Stimulated activated CD8-positive, alpha-beta memory T cell treated with anti-CD3 and anti-CD28 coated beads, Interleukin-7, amount 100 ng/mL, for 4 hours (primary cell): ENCODE results near the gene ZNF276.

Experiments
- DNase-seq, 2 donors: peaks; one replicate each; pipeline ENCODE4 v3.0.0-alpha.2; 2020; ENCODE audit warnings: low read depth in 2 of 2

The ZNF276 gene

DNA sequence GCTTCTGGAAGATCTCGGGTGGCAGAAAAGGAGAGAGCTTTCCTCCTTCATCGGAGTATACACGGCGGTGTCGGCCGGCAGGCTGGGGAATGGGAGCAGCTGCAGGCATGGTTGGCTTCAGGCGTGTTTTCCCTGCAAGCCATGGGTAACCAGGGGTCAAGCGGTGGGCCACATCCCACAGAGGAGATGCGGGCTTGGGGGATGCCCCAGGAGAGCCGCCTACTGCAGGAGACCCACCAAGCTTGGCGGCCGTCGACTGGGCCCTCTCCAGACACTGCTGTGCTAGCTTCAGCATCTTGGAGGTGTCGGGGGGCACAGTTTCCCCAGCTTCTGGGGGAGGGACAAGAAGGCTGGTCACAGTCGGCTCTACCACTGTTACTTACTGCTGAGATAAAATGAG, 4.8 kb upstream of the ZNF276 start:
- no peak for DNase-seq

GRCh38 chr16:89716916-89717687, 4.2 kb upstream of the ZNF276 start:
- no peak for DNase-seq

DNA sequence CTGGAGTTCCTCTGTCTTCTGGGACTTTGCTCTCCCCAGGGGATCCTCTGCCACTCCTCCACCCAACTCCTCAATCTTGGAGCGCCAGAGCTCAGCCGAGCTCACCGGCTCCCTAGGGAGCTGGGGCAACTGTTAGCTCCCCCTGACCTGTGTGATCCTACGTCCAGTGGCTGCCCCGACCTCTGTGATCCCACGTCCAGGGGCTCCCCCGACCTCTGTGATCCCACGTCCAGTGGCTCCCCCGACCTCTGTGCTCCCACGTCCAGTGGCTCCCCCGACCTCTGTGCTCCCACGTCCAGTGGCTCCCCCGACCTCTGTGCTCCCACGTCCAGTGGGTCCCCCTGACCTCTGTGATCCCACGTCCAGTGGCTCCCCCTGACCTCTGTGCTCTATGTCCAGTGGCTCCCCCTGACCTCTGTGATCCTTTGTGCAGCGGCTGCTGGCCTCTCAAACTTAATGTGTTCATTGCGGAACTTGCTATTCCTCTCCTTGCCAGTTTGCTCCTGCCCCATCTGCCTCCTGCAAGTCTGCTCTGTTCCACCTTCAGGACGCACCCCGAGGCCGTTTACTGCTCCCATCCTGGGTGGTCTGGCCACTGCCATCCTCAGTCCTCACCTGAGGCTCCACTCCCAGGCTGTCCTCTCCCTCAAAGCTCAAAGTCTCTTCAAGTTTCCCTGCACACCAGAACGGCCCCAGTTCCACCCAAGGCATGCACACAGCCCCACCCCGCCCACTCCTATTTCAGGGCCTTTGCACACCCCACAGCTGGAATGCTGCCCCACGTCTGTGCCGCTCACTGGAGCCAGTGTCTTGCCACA, 3.4 kb upstream of the ZNF276 start:
- DNase-seq = no peak

DNA sequence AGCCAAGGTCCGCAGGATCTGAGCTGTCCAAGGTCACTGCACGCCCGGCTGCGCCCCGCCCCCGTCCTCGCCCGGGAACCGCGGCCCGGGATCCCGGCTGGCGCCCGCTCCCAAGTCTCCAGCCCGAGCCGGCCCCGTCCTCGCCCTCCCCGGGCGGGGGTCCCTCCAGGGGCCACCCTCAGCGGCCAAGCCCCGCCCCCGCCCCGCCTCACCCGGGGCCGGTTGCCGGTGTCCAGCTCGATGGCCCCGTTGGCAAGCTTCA, 855 bp upstream of the ZNF276 start:
- DNase-seq = no peak

DNA sequence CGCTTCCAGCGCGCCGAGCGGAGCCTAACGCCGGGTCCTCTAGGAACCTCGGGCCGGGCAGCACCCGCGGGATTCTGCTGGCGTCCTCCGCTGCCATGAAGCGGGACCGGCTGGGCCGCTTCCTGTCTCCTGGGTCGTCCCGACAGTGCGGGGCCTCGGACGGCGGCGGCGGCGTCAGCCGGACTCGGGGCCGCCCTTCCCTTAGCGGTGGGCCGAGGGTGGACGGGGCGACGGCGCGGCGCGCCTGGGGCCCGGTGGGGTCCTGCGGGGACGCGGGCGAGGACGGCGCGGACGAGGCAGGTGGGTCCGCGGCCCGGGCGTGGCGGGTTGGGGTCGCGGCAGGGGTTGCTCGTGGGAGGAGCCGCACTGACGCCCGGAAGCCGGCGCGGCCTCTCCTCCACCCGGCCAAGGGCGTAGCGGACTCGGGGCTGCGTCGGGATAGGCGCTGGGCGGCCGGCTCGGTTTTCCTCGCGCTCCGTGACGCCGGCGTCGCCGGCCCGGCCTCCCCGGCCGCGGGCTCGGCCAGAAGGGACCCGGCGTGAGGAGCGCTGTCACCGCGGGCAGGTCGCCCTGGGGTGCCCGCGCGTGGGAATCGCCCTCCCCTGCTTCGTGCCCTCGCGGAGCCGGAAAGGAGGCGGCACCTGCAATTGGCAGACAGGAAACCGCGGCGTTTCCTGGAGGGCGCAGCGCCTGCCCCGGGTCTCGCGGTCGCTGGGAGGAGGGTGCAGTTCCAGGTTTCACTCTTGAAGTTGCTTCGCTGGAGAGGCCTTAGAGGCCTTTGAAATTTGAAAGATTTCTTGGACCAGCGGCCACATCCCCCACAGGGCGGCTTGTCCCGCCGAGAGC, 432 bp downstream of the ZNF276 start:
- peak; percentile 84 to 89 for DNase-seq

DNA sequence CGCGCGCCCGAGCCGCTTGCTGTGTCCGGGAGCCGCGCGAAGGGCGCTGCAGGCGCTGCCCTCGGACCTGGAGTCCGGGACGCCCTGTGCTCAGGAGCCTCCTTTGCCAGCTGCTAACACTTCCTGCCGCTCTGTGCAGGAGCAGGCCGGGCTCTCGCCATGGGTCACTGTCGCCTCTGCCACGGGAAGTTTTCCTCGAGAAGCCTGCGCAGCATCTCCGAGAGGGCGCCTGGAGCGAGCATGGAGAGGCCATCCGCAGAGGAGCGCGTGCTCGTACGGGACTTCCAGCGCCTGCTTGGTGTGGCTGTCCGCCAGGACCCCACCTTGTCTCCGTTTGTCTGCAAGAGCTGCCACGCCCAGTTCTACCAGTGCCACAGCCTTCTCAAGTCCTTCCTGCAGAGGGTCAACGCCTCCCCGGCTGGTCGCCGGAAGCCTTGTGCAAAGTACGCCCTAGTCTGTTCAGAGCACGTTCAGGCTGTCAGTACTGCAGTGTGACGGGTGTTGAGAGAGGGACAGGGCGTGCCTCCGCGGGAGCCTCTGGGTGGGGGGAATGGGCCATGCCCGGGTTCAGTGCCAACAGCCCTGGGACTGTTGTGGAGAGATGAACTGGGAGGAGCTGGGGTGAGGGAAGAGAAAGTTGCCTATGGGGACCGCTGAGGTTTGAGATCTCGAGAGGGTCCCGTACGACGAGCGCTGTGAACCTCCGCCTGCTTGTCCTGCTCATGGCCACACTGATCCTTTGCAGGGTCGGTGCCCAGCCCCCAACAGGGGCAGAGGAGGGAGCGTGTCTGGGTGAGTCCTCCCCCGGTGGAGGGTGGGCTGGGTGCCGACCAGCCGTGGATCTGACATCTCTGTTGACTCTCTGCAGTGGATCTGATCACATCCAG, 1.3 kb downstream of the ZNF276 start:
- peak in 1 of 2 donors; percentile 55 for DNase-seq

- DNase-seq = peak in 1 of 2 donors; percentile 67
Observed at GRCh38 chr16:89723279-89724250, 2.2 kb downstream of the ZNF276 start.

GRCh38 chr16:89727406-89728120, 6.2 kb downstream of the ZNF276 start:
- DNase-seq = no peak

GRCh38 chr16:89729293-89729692, 8.0 kb downstream of the ZNF276 start:
- no peak for DNase-seq

- no peak for DNase-seq
Observed at GRCh38 chr16:89729863-89730593, 8.7 kb downstream of the ZNF276 start.

GRCh38 chr16:89730610-89731234, 9.4 kb downstream of the ZNF276 start:
- DNase-seq = no peak

DNA sequence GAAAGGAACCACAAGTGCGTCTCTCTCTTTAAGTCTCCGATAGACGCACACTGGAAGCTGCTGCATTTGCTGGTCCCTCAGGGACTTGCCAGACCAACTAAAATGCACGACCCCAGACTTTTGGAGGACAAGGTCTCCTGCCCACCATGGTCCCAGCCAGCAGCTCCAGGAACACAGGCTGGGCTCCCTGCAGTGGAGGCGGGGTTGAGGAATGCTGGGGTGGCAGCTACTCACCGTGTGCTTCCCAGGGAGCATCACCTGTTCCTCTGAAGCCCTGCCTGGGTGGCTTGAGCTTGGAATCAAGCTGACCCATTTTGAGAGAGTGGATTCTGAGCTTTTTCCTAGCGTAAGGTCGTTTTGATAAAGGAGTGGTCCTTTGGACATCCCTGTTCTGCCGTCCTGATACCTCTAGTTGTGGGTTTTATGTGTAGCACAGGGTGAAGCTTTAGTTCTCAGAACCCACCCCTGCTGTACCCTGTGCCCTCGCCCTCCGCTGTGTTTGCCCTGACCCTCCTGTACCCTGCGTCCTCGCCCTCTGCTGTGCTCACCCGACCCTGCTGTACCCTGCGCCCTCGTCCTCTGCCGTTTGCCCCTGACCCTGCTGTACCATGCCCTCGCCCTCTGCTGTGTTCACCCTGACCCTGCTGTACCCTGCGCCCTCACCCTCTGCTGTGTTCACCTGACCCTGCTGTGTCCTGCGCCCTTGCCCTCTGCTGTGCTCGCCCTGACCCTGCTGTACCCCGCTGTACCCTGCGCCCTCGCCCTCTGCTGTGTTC, 11.0 kb downstream of the ZNF276 start:
- DNase-seq = no peak

DNA sequence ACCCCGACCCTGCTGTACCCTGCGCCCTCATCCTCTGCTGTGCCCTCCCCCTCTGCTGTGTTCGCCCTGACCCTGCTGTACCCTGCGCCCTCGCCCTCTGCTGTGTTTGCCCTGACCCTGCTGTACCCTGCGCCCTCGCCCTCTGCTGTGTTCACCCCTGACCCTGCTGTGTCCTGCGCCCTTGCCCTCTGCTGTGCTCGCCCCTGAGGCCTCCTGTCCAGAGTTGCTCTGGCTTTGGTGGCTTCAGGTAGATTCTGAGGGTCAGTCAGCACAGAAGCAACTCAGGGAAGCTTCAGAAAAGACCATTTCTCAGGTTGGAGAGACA, 11.5 kb downstream of the ZNF276 start:
- no peak for DNase-seq

GRCh38 chr16:89733322-89733721, 12.0 kb downstream of the ZNF276 start:
- DNase-seq = no peak

GRCh38 chr16:89733792-89734191, 12.5 kb downstream of the ZNF276 start:
- no peak for DNase-seq

DNA sequence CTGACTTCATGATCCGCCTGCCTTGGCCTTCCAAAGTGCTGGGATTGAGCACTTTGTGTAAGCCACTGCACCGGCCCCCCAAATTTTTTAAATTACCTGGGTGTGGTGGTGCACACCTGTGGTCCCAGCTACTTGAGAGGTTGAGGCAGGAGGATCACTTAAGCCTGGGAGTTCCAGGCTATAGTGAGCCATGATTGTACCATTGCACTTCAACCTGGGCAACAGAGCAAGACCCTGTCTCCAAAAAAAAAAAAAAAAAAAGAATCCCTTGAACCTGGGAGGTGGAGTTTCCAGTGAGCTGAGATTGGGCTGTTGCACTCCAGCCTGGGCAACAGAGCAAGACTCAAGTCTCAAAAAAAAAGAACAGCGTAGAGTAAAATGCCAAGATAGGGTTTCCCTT, 15.2 kb downstream of the ZNF276 start:
- no peak for DNase-seq

DNA sequence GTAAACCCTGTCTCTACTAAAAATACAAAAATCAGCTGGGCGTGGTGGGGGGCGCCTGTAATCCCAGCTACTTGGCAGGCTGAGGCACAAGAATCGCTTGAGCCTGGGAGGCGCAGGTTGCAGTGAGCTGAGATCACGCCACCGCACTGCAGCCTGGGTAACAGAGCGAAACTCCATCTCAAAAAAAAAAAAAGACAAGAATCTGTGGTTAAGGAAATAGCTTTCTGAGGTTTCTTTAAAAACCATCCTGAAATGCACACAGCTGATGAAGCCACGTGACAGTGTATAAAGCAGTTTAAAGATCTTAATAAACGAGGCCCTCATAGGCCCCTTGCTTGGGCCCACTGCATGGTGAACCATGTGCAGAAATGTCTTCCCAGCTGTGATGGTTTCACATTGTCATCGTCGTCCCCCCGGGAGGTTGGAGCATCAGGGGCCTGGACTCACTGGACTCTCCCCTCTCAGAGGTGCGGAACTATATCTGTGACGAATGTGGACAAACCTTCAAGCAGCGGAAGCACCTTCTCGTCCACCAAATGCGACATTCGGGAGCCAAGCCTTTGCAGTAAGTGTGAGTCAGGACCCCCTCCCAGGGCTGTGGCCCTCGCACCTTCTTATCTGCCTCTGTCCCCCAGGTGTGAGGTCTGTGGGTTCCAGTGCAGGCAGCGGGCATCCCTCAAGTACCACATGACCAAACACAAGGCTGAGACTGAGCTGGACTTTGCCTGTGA, 16.2 kb downstream of the ZNF276 start:
- no peak for DNase-seq
